Stimulated activated CD4-positive, alpha-beta T cell treated with anti-CD3 and anti-CD28 coated beads, Interleukin-12 subunit alpha, Interleukin-12 subunit beta, amount 100 ng/mL, for 24 hours (primary cell): ENCODE measurements around the gene RAB11FIP4.

Experiments
- DNase-seq, 2 experiments: peaks; one replicate each; pipeline ENCODE4 v3.0.0-alpha.2; 2020; ENCODE audit warnings: low read depth in 2 of 2

The RAB11FIP4 gene

GRCh38 chr17:31524926-31525800, 133.7 kb downstream of the RAB11FIP4 start:
- peak; percentile 71 to 88 for DNase-seq

GRCh38 chr17:31525801-31526549, 134.5 kb downstream of the RAB11FIP4 start:
- DNase-seq: no peak

GRCh38 chr17:31527606-31528005, 136.1 kb downstream of the RAB11FIP4 start:
- no peak for DNase-seq

GRCh38 chr17:31528291-31528874, 136.9 kb downstream of the RAB11FIP4 start:
- no peak for DNase-seq

GRCh38 chr17:31529841-31530251, 138.4 kb downstream of the RAB11FIP4 start:
- DNase-seq: no peak

GRCh38 chr17:31530391-31530985, 139.0 kb downstream of the RAB11FIP4 start:
- DNase-seq: no peak

DNA sequence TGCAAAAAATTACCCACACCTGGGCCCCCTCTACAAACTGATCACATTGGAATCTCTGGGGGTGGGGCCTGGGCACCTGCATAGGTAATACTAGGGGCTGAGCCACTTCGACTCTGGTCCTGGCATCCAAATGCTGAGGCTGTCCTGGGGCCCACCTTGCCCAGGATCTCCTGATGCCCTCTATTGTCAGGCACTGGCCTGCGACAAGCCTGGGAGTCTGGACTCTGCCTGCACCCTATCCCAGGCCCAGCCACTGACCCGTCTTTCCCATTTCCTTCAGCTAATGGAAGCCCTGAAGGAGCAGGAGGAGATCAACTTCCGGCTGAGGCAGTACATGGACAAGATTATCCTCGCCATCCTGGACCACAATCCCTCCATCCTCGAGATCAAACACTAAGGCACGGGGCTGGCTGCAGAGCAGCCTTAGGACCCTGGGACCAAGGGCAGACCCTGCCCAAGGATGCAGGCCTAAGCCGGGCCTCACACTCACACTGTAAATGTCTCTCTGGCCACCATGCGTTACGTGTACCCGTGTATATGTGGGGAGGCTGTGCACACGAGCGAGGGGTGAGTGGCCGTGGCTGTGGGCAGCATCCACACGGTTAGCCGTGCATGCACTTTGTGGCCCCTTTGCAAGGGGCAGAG, 140.0 kb downstream of the RAB11FIP4 start:
- no peak for DNase-seq

DNA sequence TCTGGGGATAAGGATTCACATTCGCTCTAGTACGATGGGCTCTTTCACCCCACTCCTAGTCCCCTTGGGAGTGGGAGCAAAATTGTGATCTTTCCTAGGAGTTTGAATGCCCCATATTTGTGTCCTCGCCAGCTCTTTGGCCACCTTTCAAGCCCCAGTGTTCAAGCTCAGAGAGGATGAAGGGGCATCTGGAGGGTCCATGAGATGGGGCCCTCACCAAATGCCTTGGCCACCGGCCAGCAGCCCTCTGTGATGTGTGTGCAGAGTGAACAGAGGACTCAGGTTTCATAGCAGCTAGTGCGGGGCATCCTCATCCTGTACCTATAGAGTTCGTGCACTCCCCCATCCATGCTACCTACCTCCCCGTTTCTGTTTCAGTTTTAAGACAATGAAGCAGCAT, 140.6 kb downstream of the RAB11FIP4 start:
- DNase-seq: no peak

DNA sequence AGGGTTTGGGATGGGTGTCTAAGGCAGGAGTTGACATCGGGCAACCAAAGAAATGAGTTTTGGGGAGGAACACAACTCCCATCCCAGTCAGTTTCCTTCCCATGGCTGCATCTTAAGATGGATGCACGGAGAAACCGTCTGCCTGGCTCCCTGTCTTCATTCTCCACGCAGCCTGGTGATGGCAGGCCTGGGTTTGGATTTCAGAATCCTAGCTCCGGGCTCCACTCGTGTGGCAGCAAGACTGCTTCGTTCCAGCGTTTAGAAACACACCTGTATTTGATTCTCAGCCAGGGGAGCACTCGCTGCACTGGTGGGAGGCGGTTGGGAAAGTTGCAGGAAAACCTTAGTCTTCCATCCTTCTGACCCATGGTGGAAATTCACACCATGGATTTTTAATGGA, 141.1 kb downstream of the RAB11FIP4 start:
- no peak for DNase-seq

DNA sequence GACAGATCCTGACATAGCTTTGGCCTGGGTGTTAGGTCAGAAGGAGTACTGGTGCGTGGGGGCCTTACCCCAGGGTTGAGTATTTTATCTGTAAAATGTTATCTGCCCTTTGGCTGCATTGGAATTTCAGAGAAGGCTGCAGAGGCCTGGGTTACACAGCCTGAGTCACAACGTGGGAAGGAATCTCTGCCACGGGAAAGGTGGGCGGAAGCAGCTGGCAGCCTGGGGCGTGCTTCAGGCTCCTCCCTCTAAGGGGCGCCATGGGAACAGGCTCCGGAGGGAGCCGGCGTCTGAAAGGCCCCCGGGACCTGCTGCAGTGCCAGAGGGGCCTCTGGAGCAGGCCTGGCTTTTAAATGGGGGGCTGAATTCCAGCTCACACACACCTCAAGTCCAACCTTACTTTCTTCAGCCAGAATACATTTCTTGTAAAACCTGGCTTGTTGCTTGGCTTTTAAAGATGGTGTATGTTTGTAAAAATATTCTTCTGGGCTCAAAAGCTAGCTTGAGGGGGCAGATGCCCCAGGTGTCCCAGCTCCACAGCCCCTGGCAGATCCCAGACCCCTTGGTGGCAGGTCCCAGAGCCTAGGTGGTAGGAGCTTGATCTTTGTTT, 142.2 kb downstream of the RAB11FIP4 start:
- no peak for DNase-seq

- no peak for DNase-seq
Measured at GRCh38 chr17:31534223-31534888, 142.9 kb downstream of the RAB11FIP4 start.

GRCh38 chr17:31535581-31535981, 144.1 kb downstream of the RAB11FIP4 start:
- no peak for DNase-seq

DNA sequence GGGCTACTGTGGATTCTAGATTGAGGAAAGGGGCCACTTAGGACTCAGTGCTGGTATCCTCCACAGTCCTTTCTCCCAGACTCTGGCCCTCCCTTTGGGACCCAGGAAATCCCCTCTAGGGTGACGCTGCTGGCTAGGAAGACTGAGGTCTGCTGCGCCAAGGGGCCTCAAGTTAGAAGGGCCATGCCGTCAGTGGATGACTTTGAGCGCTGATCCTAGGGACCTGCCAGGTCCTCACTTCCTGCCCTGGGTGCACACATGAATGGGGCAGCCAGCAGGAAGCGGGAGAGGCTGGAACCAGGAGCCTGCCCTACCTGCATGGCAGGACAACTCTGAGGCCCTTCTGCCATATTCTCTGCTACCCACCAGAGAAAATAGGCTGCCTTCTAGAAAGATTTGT, 145.0 kb downstream of the RAB11FIP4 start:
- DNase-seq: no peak

GRCh38 chr17:31537565-31538011, 146.1 kb downstream of the RAB11FIP4 start:
- DNase-seq: no peak

GRCh38 chr17:31538080-31538762, 146.7 kb downstream of the RAB11FIP4 start:
- DNase-seq: no peak

DNA sequence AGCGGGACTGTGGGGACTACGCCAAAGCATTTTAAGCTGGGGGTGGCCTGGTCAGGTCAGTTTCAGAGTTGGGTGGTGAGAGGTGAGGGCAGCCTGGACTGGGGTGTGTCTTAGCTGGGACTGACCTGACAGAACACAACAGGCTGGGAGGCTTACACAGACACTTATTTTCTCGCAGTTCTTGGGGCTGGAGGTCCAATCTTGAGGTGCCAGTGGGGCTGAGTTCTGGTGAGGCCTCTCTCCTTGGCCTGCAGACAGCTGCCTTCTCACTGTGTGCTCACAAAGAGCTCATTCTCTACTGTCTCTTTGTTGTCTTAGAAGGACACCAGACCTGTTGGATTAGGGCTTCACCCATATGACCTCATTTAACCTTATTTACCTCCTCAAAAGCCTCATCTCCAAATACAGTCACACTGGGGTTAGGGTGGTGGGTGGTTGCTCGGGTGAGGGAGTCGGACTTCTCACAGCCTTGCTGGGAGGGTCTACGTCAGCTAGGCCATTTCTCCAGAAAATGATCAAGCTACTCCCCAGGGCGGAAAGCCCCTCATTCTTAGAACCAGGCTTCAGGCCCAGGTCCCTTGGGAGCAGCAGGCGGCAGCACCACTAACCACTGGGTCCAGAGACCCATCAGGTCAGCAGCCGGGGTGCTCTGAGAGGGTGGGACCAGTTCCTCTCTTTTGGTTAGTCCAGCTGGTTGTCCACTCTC, 149.3 kb downstream of the RAB11FIP4 start:
- DNase-seq: no peak

DNA sequence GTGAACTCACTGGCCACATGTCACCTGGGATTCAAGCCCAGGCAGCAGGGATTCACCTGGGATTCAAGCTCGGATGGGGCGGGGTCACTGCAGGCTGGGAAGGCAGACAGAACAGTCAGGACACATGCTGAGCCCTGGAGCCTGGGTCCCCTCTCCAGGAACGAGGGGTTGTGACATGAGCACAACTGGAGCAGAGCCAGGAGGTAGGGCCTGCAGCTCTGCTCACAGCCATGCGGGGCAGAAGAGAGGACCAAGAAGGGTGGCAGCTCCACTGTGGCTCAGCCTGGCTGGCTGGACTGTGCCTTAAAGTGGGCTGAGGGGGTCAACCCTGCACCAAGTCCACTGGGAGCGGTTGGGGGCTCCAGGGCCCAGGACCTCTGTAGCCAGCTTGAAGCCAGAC, 150.1 kb downstream of the RAB11FIP4 start:
- DNase-seq: no peak

DNA sequence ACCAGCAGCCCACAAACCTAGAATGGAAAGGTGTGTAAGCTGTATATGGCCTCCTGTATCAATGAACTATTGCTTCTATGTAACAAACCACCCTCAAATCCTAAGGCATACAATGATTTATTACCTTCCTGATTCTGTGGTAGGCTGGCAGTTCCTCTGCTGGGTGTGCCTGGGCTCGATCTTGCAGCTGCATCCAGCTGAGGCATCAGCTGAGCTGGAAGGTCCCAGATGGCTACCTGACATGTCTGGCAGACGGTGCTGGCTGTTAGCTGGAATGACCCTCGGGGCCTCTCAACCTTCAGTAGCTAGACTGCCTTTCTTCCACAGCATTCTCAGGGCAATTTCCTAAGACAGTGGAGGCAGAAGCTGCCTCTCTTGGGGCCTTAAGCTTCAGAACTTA, 152.7 kb downstream of the RAB11FIP4 start:
- no peak for DNase-seq

DNA sequence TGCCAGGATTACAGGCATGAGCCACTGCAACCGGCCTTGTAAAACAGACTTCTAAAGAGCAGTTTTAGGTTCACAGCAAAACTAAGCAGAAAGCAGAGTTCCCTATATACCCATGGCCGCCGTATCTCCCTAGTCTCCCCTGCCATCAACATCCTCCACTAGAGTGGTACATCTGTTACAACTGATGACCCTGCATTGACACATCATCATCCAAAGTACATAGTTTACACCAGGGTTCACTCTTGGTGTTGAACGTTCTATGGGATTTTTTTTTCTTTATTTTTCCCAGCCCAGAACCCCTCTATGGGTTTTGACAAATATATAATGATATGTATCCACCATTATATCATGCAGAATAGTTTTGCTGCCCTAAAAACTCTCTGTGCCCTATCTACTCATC, 155.2 kb downstream of the RAB11FIP4 start:
- no peak for DNase-seq
